Cerebellar nuclear complex (tissue), 1 donor: ENCODE results near the gene VPREB1.
"Not testable (repeated sequence)": the region's sequence is repeated elsewhere in the genome, so short reads cannot be mapped to it uniquely, and the experiment has no call there.

ENCODE experiments used
- DNase-seq, 2 experiments: peaks; one replicate each; lab custom pipeline; 2025; lab: John Stamatoyannopoulos, UW

VPREB1 gene

GRCh38 chr22:22244316-22245250 lies at the start of gene VPREB1:
TSS of gene VPREB1 (plus strand) at chr22:22244786. CDS start at chr22:22244814, 28 bp downstream.
- no peak for DNase-seq

- no peak for DNase-seq
Measured at GRCh38 chr22:22194931-22195264, 49.7 kb upstream of the VPREB1 start.

GRCh38 chr22:22195265-22196017 lies 49.1 kb upstream of the VPREB1 start:
- no peak for DNase-seq

GRCh38 chr22:22196018-22196533 lies 48.5 kb upstream of the VPREB1 start:
- DNase-seq = no peak

GRCh38 chr22:22196833-22197477 lies 47.6 kb upstream of the VPREB1 start:
- DNase-seq = no peak

GRCh38 chr22:22197993-22198402 lies 46.6 kb upstream of the VPREB1 start:
- no peak for DNase-seq

GRCh38 chr22:22198751-22199150 lies 45.8 kb upstream of the VPREB1 start:
- DNase-seq = no peak

- DNase-seq = no peak
Measured at GRCh38 chr22:22199634-22200033, 45.0 kb upstream of the VPREB1 start.

GRCh38 chr22:22200569-22201184 lies 43.9 kb upstream of the VPREB1 start:
- DNase-seq = no peak

GRCh38 chr22:22201185-22201929 lies 43.2 kb upstream of the VPREB1 start:
- no peak for DNase-seq

- DNase-seq = no peak
Measured at GRCh38 chr22:22201930-22202343, 42.6 kb upstream of the VPREB1 start.

GRCh38 chr22:22203048-22203971 lies 41.3 kb upstream of the VPREB1 start:
- no peak for DNase-seq

GRCh38 chr22:22207845-22208564 lies 36.6 kb upstream of the VPREB1 start:
- no peak for DNase-seq

GRCh38 chr22:22208652-22209051 lies 35.9 kb upstream of the VPREB1 start:
- no peak for DNase-seq

GRCh38 chr22:22209080-22209640 lies 35.4 kb upstream of the VPREB1 start:
- DNase-seq = not testable (repeated sequence)

GRCh38 chr22:22210375-22210774 lies 34.2 kb upstream of the VPREB1 start:
- DNase-seq = no peak

GRCh38 chr22:22210889-22211833 lies 33.4 kb upstream of the VPREB1 start:
- DNase-seq = no peak

- no peak for DNase-seq
Measured at GRCh38 chr22:22213231-22213630, 31.4 kb upstream of the VPREB1 start.
